Astrocyte of the spinal cord (primary cell): ENCODE measurements around the gene RGS12.

Source experiments
- DNase-seq: peaks from one replicate; pipeline ENCODE4 v3.0.0; 2011; ENCODE audit warnings: low read depth, low spot score
- H3K4me3 ChIP-seq: 2 replicates; pipeline ENCODE4 v1.5.1; 2011; ENCODE audit warnings: low read depth, mild to moderate bottlenecking, low read length, moderate library complexity
- CTCF ChIP-seq: IDR thresholded peaks from 2 replicates; pipeline ENCODE4 v1.5.1; 2012; ENCODE audit warnings: low read depth, mild to moderate bottlenecking, low read length, inconsistent platforms
- in situ Hi-C: cut with HindIII; loops from 2 replicates; pipeline ENCODE4 v1.10.0; 2017; ENCODE audit warnings: low sequenced_read_pairs

RGS12 gene

GRCh38 chr4:3254302-3255131 lies 38.3 kb upstream of the RGS12 start:
- TF ChIP-seq CTCF = no peak
- no peak for DNase-seq
- in situ Hi-C loops = no loop called here
- no peak overlapping the region for H3K4me3 ChIP-seq

- TF ChIP-seq CTCF = no peak
- no peak for DNase-seq
- in situ Hi-C loops = no loop called here
- H3K4me3 ChIP-seq = no peak overlapping the region
Measured at GRCh38 chr4:3255611-3256186, 37.1 kb upstream of the RGS12 start.

GRCh38 chr4:3256230-3257102 lies 36.4 kb upstream of the RGS12 start:
- in situ Hi-C loops = no loop called here
- TF ChIP-seq CTCF = no peak
- H3K4me3 ChIP-seq = no peak overlapping the region
- DNase-seq = no peak

DNA sequence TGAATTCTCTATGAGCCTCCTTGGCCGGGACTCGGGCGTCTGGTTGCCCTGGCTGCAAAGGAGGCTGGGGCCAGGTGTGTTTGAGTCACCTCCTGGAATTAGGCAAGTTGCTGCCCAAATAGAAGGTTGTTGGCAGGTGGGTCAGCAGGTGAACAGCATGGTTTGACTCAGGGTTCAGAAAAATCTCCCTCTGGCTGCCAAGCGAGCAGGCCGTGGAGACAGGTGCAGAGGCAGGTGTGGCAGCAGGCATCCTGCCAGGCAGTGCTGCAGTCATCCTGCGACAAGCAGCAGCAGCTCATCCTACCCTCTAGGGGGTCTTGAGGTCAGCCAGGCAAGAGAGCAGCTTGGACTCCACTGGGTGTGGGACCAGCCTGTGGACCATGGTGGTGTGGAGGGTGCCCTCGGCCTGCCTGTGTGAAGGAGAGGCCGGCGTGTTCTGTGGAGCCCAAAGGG lies 35.7 kb upstream of the RGS12 start:
- no peak for TF ChIP-seq CTCF
- in situ Hi-C loops = no loop called here
- DNase-seq = no peak

DNA sequence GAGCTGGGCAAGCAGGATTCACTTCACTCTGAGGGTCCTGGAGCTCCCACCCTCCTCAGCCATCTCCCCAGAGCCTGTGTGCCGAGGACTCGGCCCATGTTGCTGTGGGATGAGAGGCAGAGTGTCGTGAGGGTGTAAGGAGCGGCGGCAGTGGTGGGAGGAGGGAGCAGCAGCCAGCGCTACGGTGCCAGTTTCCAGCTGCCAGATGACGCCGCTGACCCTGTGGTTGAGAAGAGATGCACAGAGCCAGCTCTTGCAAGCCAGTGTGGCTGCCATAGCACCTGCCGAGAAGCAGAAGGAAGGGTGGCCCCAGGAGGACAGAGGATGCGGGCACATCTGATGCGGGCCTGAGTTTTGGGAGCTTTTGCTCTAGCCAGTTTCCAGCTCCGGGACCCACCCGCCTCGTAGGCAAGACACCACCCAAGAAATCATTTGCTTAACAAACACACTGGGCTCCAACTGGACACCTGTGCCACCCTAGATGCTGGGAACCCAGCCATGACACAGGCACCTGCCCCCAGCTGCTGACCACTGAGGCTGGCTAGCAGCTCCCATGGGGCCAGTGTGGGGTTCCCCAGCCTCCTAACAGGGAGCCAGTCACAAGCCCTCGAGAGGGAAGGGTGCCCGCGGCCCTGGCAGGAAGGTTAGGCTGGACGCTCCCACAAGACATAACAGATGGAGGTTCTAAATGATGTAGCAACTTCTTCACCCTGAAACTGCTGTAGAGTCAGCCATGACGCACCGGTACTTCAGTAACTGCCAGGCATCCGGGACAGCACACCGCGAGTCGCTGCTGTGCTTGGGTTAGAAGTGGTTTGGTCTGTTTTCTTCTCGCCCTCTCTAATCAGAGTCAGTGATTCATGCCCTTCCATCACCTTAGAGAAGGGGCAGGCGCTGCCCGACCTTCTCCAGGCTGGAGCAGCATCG lies 35.0 kb upstream of the RGS12 start:
- in situ Hi-C loops = no loop called here
- peak; percentile 52 for DNase-seq
- TF ChIP-seq CTCF = no peak
- no peak overlapping the region for H3K4me3 ChIP-seq

More for the DNA sequence above, 35.7 kb upstream of the RGS12 start:
- no peak overlapping the region for H3K4me3 ChIP-seq
